GM12892 (cell line): ENCODE data around the gene GOLM1.

Experiments
- POLR2A ChIP-seq: IDR thresholded peaks from 2 replicates; pipeline ENCODE4 v1.6.1; 2011; ENCODE audit warnings: low read depth, low read length, control low read depth
- POLR2AphosphoS5 ChIP-seq: IDR thresholded peaks from 2 replicates; pipeline ENCODE4 v1.6.1; 2011; ENCODE audit warnings: low read depth, low read length, control low read depth

DNA sequence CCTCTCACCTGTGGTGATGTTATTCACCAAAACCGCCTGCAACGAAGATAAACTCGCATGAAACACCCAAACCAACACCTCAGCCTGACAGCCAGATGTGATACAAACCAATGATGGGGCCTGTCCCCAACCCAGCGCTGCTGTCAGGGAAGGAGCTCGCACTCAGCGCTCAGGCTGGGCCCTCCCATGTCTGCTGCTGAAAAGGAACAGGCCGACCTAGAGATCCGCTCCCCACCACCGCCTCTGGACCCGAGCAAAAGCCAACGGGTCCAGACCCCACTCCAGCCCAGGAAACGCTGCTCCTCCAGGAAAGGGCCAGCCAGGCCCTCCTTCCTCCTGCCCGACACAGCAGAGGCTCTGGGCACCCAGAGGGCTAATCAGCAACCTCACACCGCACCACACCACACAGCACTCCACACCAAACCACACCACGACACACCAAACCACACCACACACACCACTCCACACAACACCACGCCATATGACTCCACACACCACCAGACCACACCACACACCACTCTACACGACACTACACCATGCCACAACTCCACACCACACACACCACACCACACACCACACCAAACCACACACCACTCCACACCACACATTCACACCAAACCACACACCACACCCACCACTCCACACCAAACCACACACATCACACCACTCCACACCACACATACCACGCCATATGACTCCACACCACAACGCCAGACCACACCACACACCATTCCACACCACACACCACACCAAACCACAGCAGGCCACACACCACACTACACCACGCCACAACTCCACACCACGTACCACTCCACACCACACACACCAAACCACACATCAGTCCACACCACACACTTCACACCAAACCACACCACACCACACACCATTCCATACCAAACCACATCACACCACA, 46.5 kb downstream of the GOLM1 start:
- TF ChIP-seq POLR2AphosphoS5 (no peak), POLR2A (no peak)
